Mesenchymal stem cell (in vitro differentiated cells and primary cell): Measurements from ENCODE around the gene LCP1.

ENCODE experiments used
- DNase-seq: peaks from one replicate; pipeline ENCODE4 v3.0.0-alpha.2; 2013
- H2AFZ ChIP-seq: one replicate; pipeline ENCODE4 v1.6.1; 2013; ENCODE audit warnings: low read depth, mild to moderate bottlenecking, control low read depth, inconsistent platforms, low read length, moderate library complexity
- H2AK5ac ChIP-seq: 2 replicates; pipeline ENCODE4 v1.6.1; 2013; ENCODE audit warnings: low read length, moderate library complexity, mild to moderate bottlenecking, inconsistent platforms; ENCODE audit not compliant: severe bottlenecking
- H2BK120ac ChIP-seq: one replicate; pipeline ENCODE4 v1.6.1; 2013; ENCODE audit warnings: low read depth, mild to moderate bottlenecking, inconsistent platforms, low read length, moderate library complexity
- H2BK12ac ChIP-seq, 2 experiments: one replicate each; pipeline ENCODE4 v1.6.1; 2013; ENCODE audit warnings: inconsistent platforms in 2 of 2, low read length in 2 of 2, mild to moderate bottlenecking in 2 of 2, moderate library complexity in 2 of 2, control low read depth in 1 of 2
- H2BK15ac ChIP-seq: one replicate; pipeline ENCODE4 v1.6.1; 2013; ENCODE audit warnings: mild to moderate bottlenecking, low read depth, inconsistent platforms; ENCODE audit not compliant: poor library complexity, severe bottlenecking
- H2BK5ac ChIP-seq: 2 replicates; pipeline ENCODE4 v1.6.1; 2013; ENCODE audit warnings: low read depth, mild to moderate bottlenecking, low read length, control low read depth, inconsistent platforms; ENCODE audit not compliant: poor library complexity, severe bottlenecking
- H3K14ac ChIP-seq, 2 experiments: one replicate each; pipeline ENCODE4 v1.6.1; 2013; ENCODE audit warnings: inconsistent platforms in 2 of 2, low read length in 2 of 2, control low read depth in 1 of 2, mild to moderate bottlenecking in 1 of 2, moderate library complexity in 1 of 2
- H3K18ac ChIP-seq, 2 experiments: one replicate each; pipeline ENCODE4 v1.6.1; 2013; ENCODE audit warnings: inconsistent platforms in 2 of 2, low read length in 2 of 2, control low read depth in 1 of 2, low read depth in 1 of 2, mild to moderate bottlenecking in 1 of 2
- H3K23ac ChIP-seq, 2 experiments: one replicate each; pipeline ENCODE4 v1.6.1; 2013; ENCODE audit warnings: inconsistent platforms in 2 of 2, low read length in 2 of 2, mild to moderate bottlenecking in 2 of 2, moderate library complexity in 2 of 2, control low read depth in 1 of 2
- H3K27ac ChIP-seq: 2 replicates; pipeline ENCODE4 v1.5.1; 2013; ENCODE audit warnings: mild to moderate bottlenecking, moderate library complexity, low read length, control low read depth, inconsistent platforms; ENCODE audit not compliant: poor library complexity, severe bottlenecking
- H3K27me3 ChIP-seq, 2 experiments: 2 replicates each; pipeline versions ENCODE4 v1.6.1 to v1.7.0; 2013; ENCODE audit warnings: low read length in 2 of 2, mild to moderate bottlenecking in 2 of 2, moderate library complexity in 2 of 2, control low read depth in 1 of 2, inconsistent platforms in 1 of 2; ENCODE audit not compliant: control insufficient read depth in 1 of 2, insufficient read depth in 1 of 2
- H3K36me3 ChIP-seq, 2 experiments: 2 replicates each; pipeline versions ENCODE4 v1.6.1 to v1.7.0; 2013; ENCODE audit warnings: low read length in 2 of 2, control low read depth in 1 of 2, inconsistent platforms in 1 of 2, low read depth in 1 of 2, mild to moderate bottlenecking in 1 of 2; ENCODE audit not compliant: insufficient read depth in 2 of 2, control insufficient read depth in 1 of 2
- H3K4ac ChIP-seq, 2 experiments: one replicate each; pipeline ENCODE4 v1.6.1; 2013; ENCODE audit warnings: inconsistent platforms in 2 of 2, low read length in 2 of 2, mild to moderate bottlenecking in 2 of 2, moderate library complexity in 2 of 2, control low read depth in 1 of 2, low read depth in 1 of 2
- H3K4me1 ChIP-seq: 2 replicates; pipeline ENCODE4 v1.6.1; 2013; ENCODE audit warnings: low read depth, low read length, control low read depth; ENCODE audit not compliant: control insufficient read depth, insufficient read depth
- H3K4me2 ChIP-seq: 2 replicates; pipeline ENCODE4 v1.6.1; 2013; ENCODE audit warnings: low read length, mild to moderate bottlenecking, inconsistent platforms; ENCODE audit not compliant: poor library complexity, severe bottlenecking
- H3K4me3 ChIP-seq, 2 experiments: 2 replicates each; pipeline versions ENCODE4 v1.5.1 to v1.7.0; 2013; ENCODE audit warnings: low read length in 2 of 2, mild to moderate bottlenecking in 2 of 2, control low read depth in 1 of 2, low read depth in 1 of 2; ENCODE audit not compliant: insufficient read depth in 1 of 2
- H3K79me1 ChIP-seq: replicated peaks from 2 replicates; pipeline ENCODE4 v1.6.1; 2013; ENCODE audit warnings: mild to moderate bottlenecking, control low read depth, low read length, inconsistent platforms; ENCODE audit not compliant: poor library complexity, severe bottlenecking
- H3K9ac ChIP-seq: 2 replicates; pipeline ENCODE4 v1.7.0; 2013; ENCODE audit warnings: mild to moderate bottlenecking, low read length, moderate library complexity
- H3K9me3 ChIP-seq: 2 replicates; pipeline ENCODE4 v1.7.0; 2013; ENCODE audit warnings: mild to moderate bottlenecking, low read length; ENCODE audit not compliant: control insufficient read depth
- H4K8ac ChIP-seq: one replicate; pipeline ENCODE4 v1.6.1; 2013; ENCODE audit warnings: inconsistent platforms, mild to moderate bottlenecking, low read length, moderate library complexity
- H4K91ac ChIP-seq: one replicate; pipeline ENCODE4 v1.6.1; 2013; ENCODE audit warnings: mild to moderate bottlenecking, low read length, inconsistent platforms
- WGBS: methylation state at CpG from one replicate; pipeline ENCODE4 v1.1.7; 2013; ENCODE audit warnings: mixed read lengths; 5-methylcytosine and 5-hydroxymethylcytosine counted together

Gene LCP1

DNA sequence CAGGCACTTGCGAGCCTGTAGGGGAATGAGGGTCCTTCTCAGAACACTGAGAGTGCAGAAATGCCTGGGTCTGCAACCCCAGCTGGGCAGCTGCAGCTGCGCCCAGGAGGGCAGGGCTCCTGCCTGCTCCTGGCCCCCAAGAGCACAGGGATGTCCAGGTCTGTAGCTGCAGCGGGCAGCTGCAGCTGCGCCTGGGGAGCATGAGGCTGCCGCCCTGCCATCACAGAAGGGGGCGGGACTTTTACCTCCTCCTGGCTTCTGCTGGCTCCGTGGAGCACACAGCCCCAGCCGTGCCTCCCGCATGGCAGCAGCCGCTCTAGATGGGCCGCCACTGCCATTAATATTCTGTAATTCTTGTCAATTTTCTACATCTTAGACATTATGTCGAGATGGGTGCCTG lies 95.0 kb downstream of the LCP1 start:
- H3K27me3 ChIP-seq, result no peaks in the 10 kb centered on the region
- H4K91ac ChIP-seq, result no peak overlapping the region
- H2BK15ac ChIP-seq, result no peak overlapping the region
- 94% methylated on average over 9 of the region's 12 CpGs for WGBS
- H3K27ac ChIP-seq, result no peak overlapping the region
- H3K4me1 ChIP-seq, result no peaks in the 10 kb centered on the region
- H2AK5ac ChIP-seq, result no peak overlapping the region
- no peak overlapping the region for H3K14ac ChIP-seq
- H2AFZ ChIP-seq, result no peak overlapping the region
- no peak overlapping the region for H3K23ac ChIP-seq
- no peak overlapping the region for H2BK12ac ChIP-seq
- H3K4me3 ChIP-seq, result no peak overlapping the region
- no peak overlapping the region for H3K9ac ChIP-seq
- H3K36me3 ChIP-seq, result no peaks in the 10 kb centered on the region
- H3K79me1 ChIP-seq, result no peaks in the 10 kb centered on the region
- H2BK5ac ChIP-seq, result no peak overlapping the region
- H3K9me3 ChIP-seq, result no peaks in the 10 kb centered on the region
- H3K4me2 ChIP-seq, result no peak overlapping the region
- H2BK120ac ChIP-seq, result no peak overlapping the region
- DNase-seq, result no peak
- H4K8ac ChIP-seq, result no peak overlapping the region
- no peak overlapping the region for H3K18ac ChIP-seq
- H3K4ac ChIP-seq, result no peak overlapping the region

DNA sequence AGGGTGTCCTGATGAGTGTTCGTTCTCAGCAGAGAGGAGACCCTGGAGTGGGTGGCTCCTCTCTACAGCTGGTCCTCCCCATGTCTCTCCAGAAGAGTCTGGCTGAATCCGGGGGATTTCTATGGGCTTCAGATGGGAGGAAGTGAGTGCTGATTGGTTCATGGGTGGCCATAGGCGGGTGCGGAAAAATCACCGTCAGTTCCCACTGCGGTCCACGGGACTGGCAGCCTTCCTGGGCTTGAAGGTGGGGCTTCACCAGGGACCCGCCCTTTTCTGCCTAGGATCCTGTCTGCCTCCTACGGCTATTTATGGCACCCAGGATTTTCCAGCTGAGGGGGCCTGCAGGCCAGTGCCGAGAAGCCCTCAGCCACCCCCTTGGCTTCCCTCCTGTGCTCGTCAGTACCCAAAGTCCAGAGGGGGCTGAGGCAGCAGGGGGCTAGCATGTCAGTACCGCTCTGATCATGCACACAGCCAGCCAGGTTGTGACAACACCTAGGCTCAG lies 95.5 kb downstream of the LCP1 start:
- Histone ChIP-seq H3K79me1 (no peaks in the 10 kb centered on the region), H3K4me2 (no peak overlapping the region), H2AK5ac (no peak overlapping the region), H3K9ac (no peak overlapping the region), H3K4me3 (no peak overlapping the region), H2BK120ac (no peak overlapping the region), H3K36me3 (no peaks in the 10 kb centered on the region), H3K4ac (no peak overlapping the region), H3K27ac (no peak overlapping the region), H3K18ac (no peak overlapping the region), H2AFZ (no peak overlapping the region), H4K91ac (no peak overlapping the region), H4K8ac (no peak overlapping the region), H3K14ac (no peak overlapping the region), H3K23ac (no peak overlapping the region), H3K27me3 (no peaks in the 10 kb centered on the region), H2BK15ac (no peak overlapping the region), H2BK5ac (no peak overlapping the region), H2BK12ac (no peak overlapping the region), H3K9me3 (no peaks in the 10 kb centered on the region), H3K4me1 (no peaks in the 10 kb centered on the region)
- DNase-seq, result no peak
- 95% methylated on average over 11 of the region's 12 CpGs for WGBS

DNA sequence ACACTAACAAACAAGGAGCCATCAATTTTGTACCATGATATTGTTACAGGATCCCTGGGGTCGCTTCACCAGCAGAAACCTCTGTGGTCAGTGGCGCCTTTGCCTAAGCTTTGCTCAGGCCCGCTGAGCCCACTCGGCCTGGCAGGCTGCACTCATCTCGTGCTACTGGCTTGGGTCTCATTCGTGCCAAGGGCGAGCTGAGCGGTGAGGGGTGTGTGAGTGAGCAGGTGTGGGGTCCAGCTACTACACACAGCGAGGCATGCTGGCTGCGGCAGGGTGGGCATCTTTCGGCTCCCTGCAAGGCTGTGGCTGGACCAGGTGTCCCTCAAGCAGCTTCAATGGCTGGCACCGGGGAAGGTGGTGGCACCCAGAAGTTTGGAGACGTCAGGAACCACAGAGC lies 96.2 kb downstream of the LCP1 start:
- Histone ChIP-seq H3K4me2 (no peak overlapping the region), H3K4me1 (no peaks in the 10 kb centered on the region), H2AK5ac (no peak overlapping the region), H3K18ac (no peak overlapping the region), H3K23ac (no peak overlapping the region), H2BK120ac (no peak overlapping the region), H4K91ac (no peak overlapping the region), H3K79me1 (no peaks in the 10 kb centered on the region), H3K9me3 (no peaks in the 10 kb centered on the region), H3K27ac (no peak overlapping the region), H3K36me3 (no peaks in the 10 kb centered on the region), H3K9ac (no peak overlapping the region), H3K4me3 (no peak overlapping the region), H3K27me3 (no peaks in the 10 kb centered on the region), H2BK15ac (no peak overlapping the region), H2BK5ac (no peak overlapping the region), H2AFZ (no peak overlapping the region), H2BK12ac (no peak overlapping the region), H3K14ac (no peak overlapping the region), H4K8ac (no peak overlapping the region), H3K4ac (no peak overlapping the region)
- no peak for DNase-seq
- WGBS, result 97% methylated on average over 13 of the region's 13 CpGs

GRCh38 chr13:46082324-46082723 lies 99.7 kb downstream of the LCP1 start:
- no peak overlapping the region for H3K4ac ChIP-seq
- H3K4me3 ChIP-seq, result no peak overlapping the region
- 96% methylated on average over 5 of the region's 5 CpGs for WGBS

More at GRCh38 chr13:46082324-46082723, 99.7 kb downstream of the LCP1 start:
- no peak for DNase-seq
- H3K4me2 ChIP-seq, result no peak overlapping the region
- no peaks in the 10 kb centered on the region for H3K27me3 ChIP-seq
- H3K14ac ChIP-seq, result no peak overlapping the region
- no peak overlapping the region for H3K18ac ChIP-seq
- H4K91ac ChIP-seq, result no peak overlapping the region
- no peak overlapping the region for H2AK5ac ChIP-seq
- H3K23ac ChIP-seq, result no peak overlapping the region
- H4K8ac ChIP-seq, result no peak overlapping the region
- no peak overlapping the region for H3K27ac ChIP-seq
- no peak overlapping the region for H2BK120ac ChIP-seq
- no peaks in the 10 kb centered on the region for H3K4me1 ChIP-seq
- no peaks in the 10 kb centered on the region for H3K9me3 ChIP-seq
- no peak overlapping the region for H2BK5ac ChIP-seq
- no peak overlapping the region for H2BK12ac ChIP-seq
- H2AFZ ChIP-seq, result no peak overlapping the region
- H3K36me3 ChIP-seq, result no peaks in the 10 kb centered on the region
- no peak overlapping the region for H3K9ac ChIP-seq
- no peaks in the 10 kb centered on the region for H3K79me1 ChIP-seq
- no peak overlapping the region for H2BK15ac ChIP-seq
